ENCODE results near the gene DKC1.

DNA sequence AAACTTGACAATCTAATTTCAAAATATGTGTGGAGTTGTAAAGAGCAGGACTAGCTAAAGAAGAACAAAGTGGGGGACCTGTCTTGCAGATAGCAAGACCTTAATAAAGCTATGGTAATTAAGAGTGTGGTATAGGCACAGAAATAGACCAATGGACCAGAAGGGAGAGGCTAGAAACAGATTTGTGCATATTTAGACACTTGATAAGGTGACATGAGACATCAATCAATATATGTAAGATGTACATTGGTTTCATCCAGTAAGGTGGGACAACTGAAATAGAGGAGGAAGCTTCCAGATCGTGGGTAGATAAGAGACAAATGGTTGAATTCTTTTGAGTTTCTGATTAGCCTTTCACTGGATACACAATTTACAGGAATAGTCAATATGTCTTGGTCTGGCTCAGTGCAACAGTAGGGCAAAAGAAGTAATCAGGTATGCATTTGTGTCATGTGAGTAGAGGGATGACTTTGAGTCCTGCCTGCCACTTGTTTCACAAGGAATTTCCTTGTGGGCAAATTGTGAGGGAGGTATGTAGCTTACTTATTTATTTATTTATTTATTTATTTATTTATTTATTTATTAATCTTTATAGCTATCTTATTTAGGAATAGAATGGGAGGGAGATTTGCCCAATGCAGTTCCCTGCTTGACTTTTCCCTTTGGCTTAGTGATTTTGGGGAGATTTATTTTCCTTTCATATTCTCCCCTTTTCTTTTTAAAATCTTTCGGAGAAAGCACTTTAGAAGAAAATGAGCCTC lies 49.9 kb downstream of the DKC1 start:
- no peak for TF ChIP-seq CTCF (IDR thresholded peaks at IDR 0.05)
- no peak for TF ChIP-seq POLR2A (IDR thresholded peaks at IDR 0.05)

Data from testis (tissue), 2 donors.